Measurements from ENCODE around the gene NPDC1. TPM values are rescaled to one million over a fixed set of nuclear protein-coding genes. Genes with fewer than 3 reads are reported as not detected.

NPDC1 gene
- total and polyA plus RNA-seq, 2 of the 8 experiments (the other 6 are each of a cell fraction or from before 2014, with no cell fraction given): 26.2 to 44.1 TPM

DNA sequence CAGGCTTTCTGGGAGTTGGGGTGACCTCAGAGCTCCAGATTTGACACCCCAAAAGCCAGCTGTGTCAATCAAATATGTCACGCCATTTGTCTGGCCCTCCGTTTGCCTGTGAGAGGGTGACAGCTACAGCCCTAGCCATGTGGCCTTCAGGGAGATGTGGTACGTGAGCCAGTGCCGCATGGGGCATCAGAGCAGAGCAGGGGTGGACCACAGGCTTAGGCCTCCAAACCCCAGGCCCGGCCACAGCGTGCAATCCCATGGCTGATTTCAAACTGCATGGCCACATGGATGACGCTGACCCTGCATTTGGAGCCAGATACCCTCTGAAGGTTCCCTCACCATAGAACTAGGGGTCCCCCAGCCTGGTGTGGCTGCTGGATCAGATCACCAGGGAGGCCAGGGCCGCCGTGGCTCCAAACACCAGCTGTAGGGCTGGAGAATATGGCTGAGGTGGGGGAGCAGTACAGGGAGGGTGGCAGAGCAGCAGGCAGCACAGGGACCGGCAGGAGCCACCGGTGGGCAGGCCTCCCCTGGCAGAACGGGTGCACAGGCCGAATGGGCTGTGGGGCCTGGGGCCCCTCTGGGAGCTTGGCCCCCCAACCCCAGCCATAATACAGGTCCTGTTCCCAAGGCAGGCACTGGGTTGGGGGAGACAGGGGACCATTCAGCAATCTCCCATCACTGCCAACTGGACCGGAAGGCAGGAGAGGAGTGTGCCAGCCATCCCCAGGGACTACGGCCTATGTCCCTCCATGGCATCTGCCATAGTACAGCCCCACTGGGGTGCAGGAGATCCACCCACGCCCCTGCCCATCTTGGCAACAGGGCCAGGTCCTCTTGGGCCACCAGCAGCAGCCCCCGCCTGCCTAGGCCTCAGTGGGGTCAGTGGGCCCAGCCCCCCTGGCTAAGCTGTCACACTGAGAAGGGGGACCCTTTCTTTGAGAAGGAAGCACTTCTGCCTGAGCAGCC, 22.8 kb upstream of the NPDC1 start:
- Histone ChIP-seq H2BK15ac (ENCODE audit: low read length) (no peak overlapping the region), H3K14ac (ENCODE audit: insufficient read length) (no peak overlapping the region), H3K79me2 (ENCODE audit: control insufficient read depth in 1 of 2, insufficient read depth in 2 of 2, low read length in 2 of 2) (no peaks in the 10 kb centered on the region), H3K27me3 (replicated peaks in 1 of 4; ENCODE audit: control insufficient read depth in 3 of 4, extremely low read depth in 1 of 4, insufficient read depth in 3 of 4, low read length in 3 of 4) (peaks cover 0 to 18% (median 7%) of the 10 kb centered on the region in 4 experiments; a peak in 5 of 7 replicates), H3K4me2 (ENCODE audit: insufficient read depth in 1 of 2, low read depth in 2 of 2, low read length in 2 of 2) (peak overlapping the region; percentile 73 to 85), H4K20me1 (replicated peaks in 1 of 2; ENCODE audit: control insufficient read depth in 1 of 2, insufficient read depth in 2 of 2, low read length in 2 of 2) (peaks cover 23 to 25% of the 10 kb centered on the region in 2 experiments), H3K56ac (replicated peaks; ENCODE audit: insufficient read length, low read depth, low read length) (peak overlapping the region; percentile 12), H3K4ac (replicated peaks; ENCODE audit: insufficient read length, low read depth, low read length) (no peak overlapping the region), H2AFZ (ENCODE audit: low read length) (no peak overlapping the region), H3K18ac (ENCODE audit: extremely low read depth, low read length) (no peak overlapping the region), H2BK120ac (replicated peaks; ENCODE audit: low read depth, low read length) (no peak overlapping the region), H2BK5ac (ENCODE audit: low read depth, low read length) (no peak overlapping the region), H3K4me1 (replicated peaks in 1 of 4; ENCODE audit: control insufficient read depth in 3 of 4, insufficient read depth in 4 of 4, low read length in 3 of 4) (peaks cover 0 to 21% (median 18%) of the 10 kb centered on the region in 4 experiments; a peak in 6 of 7 replicates), H3K9ac (replicated peaks in 1 of 4; ENCODE audit: extremely low read depth in 1 of 4, low read depth in 3 of 4, low read length in 3 of 4) (no peak overlapping the region), H4K91ac (replicated peaks; ENCODE audit: insufficient read length, low read length) (no peak overlapping the region), H3K9me3 (ENCODE audit: insufficient read depth in 2 of 2, low read depth in 1 of 2, low read length in 1 of 2) (no peaks in the 10 kb centered on the region), H4K8ac (ENCODE audit: extremely low read depth, insufficient read depth, low read length) (peak overlapping the region; percentile 57; the same call in 1 of the 2 replicates), H4K5ac (ENCODE audit: insufficient read length, low read depth, low read length) (no peak overlapping the region), H3K23me2 (ENCODE audit: low read depth, low read length) (peaks cover 13% of the 10 kb centered on the region), H3K4me3 (ENCODE audit: extremely low read depth in 1 of 4, insufficient read depth in 2 of 4, low read depth in 3 of 4, low read length in 4 of 4) (peak overlapping the region; percentile 46 to 64 (median 48); a peak in 7 of 8 replicates), H2AK5ac (ENCODE audit: low read depth, low read length) (no peak overlapping the region; the same call in 1 of the 2 replicates), H3K27ac (ENCODE audit: low read depth, low read length) (no peak overlapping the region), H3K23ac (ENCODE audit: insufficient read length) (no peak overlapping the region), H3K36me3 (ENCODE audit: control insufficient read depth in 2 of 4, insufficient read depth in 4 of 4, low read length in 3 of 4) (no peaks in the 10 kb centered on the region), H3K79me1 (ENCODE audit: low read depth, low read length) (peaks cover 2% of the 10 kb centered on the region; the same call in 1 of the 2 replicates), H2BK12ac (ENCODE audit: low read depth, low read length) (no peak overlapping the region), H2BK20ac (ENCODE audit: low read length) (no peak overlapping the region)
- 87% methylated on average over 17 of the region's 17 CpGs; no CpG with 5 or more reads in 1 of the 2 experiments for WGBS, 2 experiments (ENCODE audit: extremely low coverage in 1 of 2, insufficient coverage in 1 of 2, insufficient read length in 1 of 2, insufficient replicate concordance in 2 of 2, low coverage in 1 of 2, low lambda C conversion rate in 2 of 2, missing lambda C conversion rate in 1 of 2)
- FAIRE-seq (no peak), DNase-seq (ENCODE audit: low read depth in 1 of 2, low spot score in 2 of 2) (no peak)
- CTCF ChIA-PET (ENCODE audit: partially characterized antibody): interaction anchor here (0.5 to 13.5 kb wide), 55 partner anchors 8 to 1574 kb away, joined by 3 to 291 read pairs (median 5); partner anchors contain the start of genes ABCA2, ANAPC2, CYSRT1 and ENTPD2
- POLR2A ChIA-PET (ENCODE audit: partially characterized antibody): interaction anchor here (0.7 to 2.0 kb wide), 11 partner anchors 9 to 172 kb away, joined by 3 to 7 read pairs (median 4); partner anchors contain the start of genes FBXW5, MAN1B1, TUBB4B and UAP1L1
- TF ChIP-seq CREB1 (IDR thresholded peaks at IDR 0.05): no peak
- TF ChIP-seq HDAC6 (IDR thresholded peaks at IDR 0.05; ENCODE audit: low read depth, low read length): no peak
- TF ChIP-seq GTF2F1 (IDR thresholded peaks at IDR 0.05; ENCODE audit: borderline replicate concordance, low read depth, low read length): no peak
- no peak for TF ChIP-seq SP2 (IDR thresholded peaks at IDR 0.05; ENCODE audit: low read length)
- TF ChIP-seq POU5F1 (IDR thresholded peaks at IDR 0.05; ENCODE audit: low read depth, low read length): no peak
- no peak for TF ChIP-seq SIN3A (conservative IDR thresholded peaks at IDR 0.05 in 1 of 2, IDR thresholded peaks at IDR 0.05 in 1 of 2; ENCODE audit: low read depth in 1 of 2, low read length in 2 of 2)
- TF ChIP-seq SIX5 (IDR thresholded peaks at IDR 0.05; ENCODE audit: low read depth, low read length): no peak
- TF ChIP-seq CTBP2 (IDR thresholded peaks at IDR 0.05; ENCODE audit: borderline replicate concordance, insufficient read depth, insufficient read length, low read length): no peak
- no peak for TF ChIP-seq RNF2 (IDR thresholded peaks at IDR 0.05; ENCODE audit: borderline replicate concordance, low read depth, low read length, missing control alignments, poor library complexity, severe bottlenecking)
- no peak for TF ChIP-seq KDM4A (IDR thresholded peaks at IDR 0.05; ENCODE audit: low read depth, low read length, severe bottlenecking)
